Neural progenitor cell (in vitro differentiated cells): ENCODE results near the gene CP.

Experiments used
- EZH2phosphoT487 ChIP-seq: fragments of 200-600 bp; sonication (generic); IDR thresholded peaks from 2 replicates; pipeline ENCODE4 v1.6.1; 2017; ENCODE audit warnings: antibody characterized with exemption
- TF ChIP-seq, protein P1 (sequence below): fragments of 200-600 bp; sonication (generic); IDR thresholded peaks from 2 replicates; pipeline ENCODE4 v1.5.1; 2017; ENCODE audit warnings: antibody characterized with exemption, mild to moderate bottlenecking

DNA sequence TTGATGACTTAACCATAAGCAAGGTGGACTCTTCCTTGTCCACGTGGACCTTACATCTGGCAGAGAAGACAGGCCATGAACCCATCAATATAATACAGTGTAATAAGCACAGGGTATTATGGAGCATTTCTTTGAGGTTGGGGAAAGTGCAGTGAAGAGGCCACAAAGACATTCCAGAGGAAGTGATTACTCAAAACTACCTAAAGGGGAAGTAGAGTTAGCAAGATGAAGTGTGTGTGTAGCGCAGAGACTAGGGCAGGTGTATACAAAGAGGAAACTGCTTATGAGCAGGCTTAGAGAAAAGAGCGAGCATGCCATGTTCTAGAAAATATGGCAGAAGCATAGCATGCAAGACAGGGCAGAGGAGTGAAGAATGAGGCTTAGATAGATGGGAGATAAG is 17.9 kb downstream of the CP start:
- TF ChIP-seq, protein P1, sequence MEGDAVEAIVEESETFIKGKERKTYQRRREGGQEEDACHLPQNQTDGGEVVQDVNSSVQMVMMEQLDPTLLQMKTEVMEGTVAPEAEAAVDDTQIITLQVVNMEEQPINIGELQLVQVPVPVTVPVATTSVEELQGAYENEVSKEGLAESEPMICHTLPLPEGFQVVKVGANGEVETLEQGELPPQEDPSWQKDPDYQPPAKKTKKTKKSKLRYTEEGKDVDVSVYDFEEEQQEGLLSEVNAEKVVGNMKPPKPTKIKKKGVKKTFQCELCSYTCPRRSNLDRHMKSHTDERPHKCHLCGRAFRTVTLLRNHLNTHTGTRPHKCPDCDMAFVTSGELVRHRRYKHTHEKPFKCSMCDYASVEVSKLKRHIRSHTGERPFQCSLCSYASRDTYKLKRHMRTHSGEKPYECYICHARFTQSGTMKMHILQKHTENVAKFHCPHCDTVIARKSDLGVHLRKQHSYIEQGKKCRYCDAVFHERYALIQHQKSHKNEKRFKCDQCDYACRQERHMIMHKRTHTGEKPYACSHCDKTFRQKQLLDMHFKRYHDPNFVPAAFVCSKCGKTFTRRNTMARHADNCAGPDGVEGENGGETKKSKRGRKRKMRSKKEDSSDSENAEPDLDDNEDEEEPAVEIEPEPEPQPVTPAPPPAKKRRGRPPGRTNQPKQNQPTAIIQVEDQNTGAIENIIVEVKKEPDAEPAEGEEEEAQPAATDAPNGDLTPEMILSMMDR, result no peak
- TF ChIP-seq EZH2phosphoT487, result no peak
